RPMI7951 (cell line): Measurements from ENCODE around the gene PRKAR1A. TPM values are rescaled to one million over a fixed set of nuclear protein-coding genes. Genes with fewer than 3 reads are reported as not detected.
"Not testable (repeated sequence)": the region's sequence is repeated elsewhere in the genome, so short reads cannot be mapped to it uniquely, and the experiment has no call there.

Experiments
- DNase-seq: peaks from one replicate; pipeline ENCODE4 v3.0.0-alpha.2; 2012; ENCODE audit warnings: low read depth
- total RNA-seq: library from RNA; depleted of rRNA; stranded (reverse); fragments of >200 nt; shearing (Covaris generic); gene quantifications from 2 replicates; pipeline ENCODE4 v1.2.3, GENCODE V29; 2014

Gene PRKAR1A
- total RNA-seq, 1 experiment from 2014 or later = 208 TPM

DNA sequence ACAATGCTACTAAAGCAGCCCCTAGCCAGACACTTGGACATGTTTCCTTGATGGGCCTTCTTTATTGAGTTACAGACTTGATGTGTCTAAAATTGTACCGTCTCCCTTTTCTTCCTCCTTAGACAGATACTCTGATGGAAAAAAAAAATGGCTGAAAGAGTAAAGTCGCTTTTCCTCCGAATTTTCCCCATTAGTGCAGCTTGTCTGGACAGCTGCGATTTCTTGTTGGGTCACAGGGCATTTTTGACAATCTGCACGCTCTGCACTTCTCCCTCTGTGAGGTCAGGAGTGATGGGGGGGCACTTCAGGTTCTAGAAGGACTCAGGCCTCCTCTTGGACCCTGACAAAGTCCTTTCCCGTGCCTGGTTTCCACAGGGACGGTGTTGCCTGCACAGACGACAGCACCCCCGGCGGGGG, 968 bp upstream of the PRKAR1A start:
- no peak for DNase-seq

DNA sequence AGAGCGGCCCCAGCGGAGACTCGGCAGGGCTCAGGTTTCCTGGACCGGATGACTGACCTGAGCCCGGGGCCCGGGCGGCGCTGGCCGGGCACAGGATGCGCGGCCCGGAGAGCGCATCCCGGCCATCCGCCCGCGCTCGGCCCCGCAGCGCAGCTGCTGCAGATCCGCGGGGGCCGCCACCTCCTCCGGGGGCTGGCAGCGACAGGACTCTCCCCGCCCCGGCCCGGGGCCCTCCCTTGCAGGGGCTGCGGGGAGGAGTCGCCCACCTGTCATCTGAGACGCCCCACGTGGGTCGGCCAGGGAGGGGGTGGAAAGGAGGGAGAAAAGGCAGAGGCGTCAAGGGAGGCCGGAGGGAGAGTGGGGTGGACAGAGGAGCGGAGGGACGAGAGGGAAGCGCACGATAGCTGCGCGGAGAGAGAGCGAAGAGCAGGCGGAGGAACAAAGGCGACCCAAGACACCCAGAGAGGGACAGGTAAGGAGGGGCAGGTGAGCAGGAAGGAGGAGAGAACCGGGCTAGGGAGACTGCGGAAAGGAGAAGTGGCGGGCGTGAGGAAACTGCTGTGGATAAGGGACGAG, 471 bp upstream of the PRKAR1A start:
- peak; percentile 86 for DNase-seq

DNA sequence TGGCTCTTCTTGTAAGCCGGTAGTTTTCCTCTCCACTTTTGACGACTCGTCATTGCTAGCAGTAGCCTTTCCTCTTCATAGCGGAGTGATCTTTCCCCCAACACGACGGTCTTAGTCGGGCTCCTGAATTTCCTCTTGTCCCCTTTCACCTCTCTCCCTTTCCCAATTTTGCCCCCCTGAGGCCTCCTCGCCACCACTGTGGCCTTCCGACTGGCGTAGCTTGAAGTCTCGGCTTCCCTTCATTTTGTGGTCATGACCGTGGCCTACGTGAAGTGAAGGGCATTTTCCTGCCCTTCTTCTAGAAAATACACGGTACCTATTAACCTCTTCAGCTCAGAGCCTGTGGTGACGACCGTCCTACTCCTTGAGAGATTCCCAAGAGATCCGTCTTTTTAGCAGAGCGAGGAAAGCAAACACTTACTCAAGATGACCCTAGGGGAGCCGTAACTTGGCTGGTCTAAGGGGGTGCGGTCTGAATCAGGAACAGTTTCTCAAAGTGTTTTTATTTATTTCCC, 787 bp downstream of the PRKAR1A start:
- DNase-seq = peak; percentile 51

GRCh38 chr17:68513932-68514331, 1.7 kb downstream of the PRKAR1A start:
- no peak for DNase-seq

DNA sequence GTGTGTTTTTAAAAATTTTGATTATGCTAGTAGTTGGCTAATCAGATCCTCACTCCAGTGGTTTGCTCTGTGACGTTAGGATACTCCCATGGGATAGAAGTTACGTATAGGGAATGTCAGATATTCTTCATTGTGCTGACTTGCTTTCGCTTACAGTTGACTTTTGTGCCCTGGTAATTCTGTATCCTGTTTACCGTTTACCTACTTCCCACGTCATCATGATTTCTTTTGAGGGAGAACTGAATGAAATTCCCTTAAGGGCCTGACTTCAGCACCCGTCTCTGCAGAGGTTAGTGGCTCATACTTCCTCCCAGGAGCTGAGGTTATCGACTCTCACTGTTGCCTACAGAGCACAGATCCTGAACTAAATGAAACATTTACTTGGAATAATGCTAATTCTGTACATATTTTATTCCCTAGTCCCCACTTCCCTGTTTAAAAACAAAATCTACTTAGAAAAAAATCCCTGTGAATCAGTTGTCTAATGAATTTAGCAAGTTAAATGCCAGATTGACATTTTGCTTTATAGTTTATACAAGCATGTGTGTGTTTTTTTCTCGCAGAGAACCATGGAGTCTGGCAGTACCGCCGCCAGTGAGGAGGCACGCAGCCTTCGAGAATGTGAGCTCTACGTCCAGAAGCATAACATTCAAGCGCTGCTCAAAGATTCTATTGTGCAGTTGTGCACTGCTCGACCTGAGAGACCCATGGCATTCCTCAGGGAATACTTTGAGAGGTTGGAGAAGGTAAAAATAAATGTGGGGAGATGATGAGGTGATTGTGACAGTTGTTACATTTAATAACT, 2.8 kb downstream of the PRKAR1A start:
- peak; percentile 47 for DNase-seq

DNA sequence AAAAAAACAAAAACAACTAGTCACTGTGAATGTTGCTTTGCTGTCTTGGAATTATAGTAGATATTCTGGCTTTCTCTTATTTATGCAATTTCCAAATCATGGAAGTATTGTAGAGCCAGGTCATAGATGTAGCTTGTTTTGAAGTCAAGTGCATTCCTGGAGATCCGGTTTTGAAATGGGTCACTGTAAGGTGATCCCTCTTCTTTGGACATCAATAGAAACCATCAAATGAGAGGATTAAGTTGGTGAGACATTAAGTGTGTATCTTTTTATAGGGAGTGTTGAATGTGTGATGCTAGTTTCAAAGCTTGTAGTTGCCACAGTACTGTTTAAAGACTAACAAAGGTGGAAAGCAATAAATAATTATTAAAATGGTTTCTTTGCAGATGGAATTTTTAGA, 4.5 kb downstream of the PRKAR1A start:
- no peak for DNase-seq

GRCh38 chr17:68517605-68518004, 5.4 kb downstream of the PRKAR1A start:
- not testable (repeated sequence) for DNase-seq

DNA sequence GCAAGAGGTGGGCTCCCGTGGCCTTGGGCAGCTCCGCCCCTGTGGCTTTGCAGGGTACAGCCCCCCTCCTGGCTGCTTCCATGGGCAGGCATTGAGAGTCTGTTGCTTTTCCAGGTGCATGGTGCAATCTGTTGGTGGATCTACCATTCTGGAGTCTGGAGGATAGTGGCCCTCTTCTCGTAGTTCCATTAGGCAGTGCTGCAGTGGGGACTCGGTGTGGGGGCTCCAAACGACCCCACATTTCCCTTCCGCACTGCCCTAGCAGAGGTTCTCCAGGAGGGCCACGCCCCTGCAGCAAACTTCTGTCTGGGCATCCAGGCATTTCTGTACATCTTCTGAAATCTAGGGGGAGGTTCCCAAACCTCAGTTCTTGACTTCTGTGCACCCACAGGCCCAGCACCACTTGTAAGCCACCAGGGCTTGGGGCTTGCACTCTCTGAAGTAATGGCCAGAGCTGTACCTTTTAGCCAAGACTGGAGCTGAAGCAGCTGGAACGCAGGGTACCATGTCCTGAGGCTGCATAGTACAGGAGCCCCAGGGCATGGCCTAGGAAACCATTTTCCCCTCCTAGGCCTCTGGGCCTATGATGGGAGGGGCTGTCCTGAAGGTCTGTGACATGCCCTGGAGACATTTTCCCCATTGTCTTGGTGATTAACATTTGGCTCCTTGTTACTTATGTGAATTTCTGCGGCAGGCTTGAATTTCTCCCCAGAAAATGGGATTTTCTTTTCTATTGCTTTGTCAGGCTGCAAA, 6.0 kb downstream of the PRKAR1A start:
- no peak for DNase-seq

GRCh38 chr17:68519051-68519450, 6.8 kb downstream of the PRKAR1A start:
- DNase-seq = not testable (repeated sequence)

- no peak for DNase-seq
Observed at GRCh38 chr17:68519911-68520310, 7.7 kb downstream of the PRKAR1A start.

GRCh38 chr17:68522266-68522665, 10.0 kb downstream of the PRKAR1A start:
- DNase-seq = no peak

DNA sequence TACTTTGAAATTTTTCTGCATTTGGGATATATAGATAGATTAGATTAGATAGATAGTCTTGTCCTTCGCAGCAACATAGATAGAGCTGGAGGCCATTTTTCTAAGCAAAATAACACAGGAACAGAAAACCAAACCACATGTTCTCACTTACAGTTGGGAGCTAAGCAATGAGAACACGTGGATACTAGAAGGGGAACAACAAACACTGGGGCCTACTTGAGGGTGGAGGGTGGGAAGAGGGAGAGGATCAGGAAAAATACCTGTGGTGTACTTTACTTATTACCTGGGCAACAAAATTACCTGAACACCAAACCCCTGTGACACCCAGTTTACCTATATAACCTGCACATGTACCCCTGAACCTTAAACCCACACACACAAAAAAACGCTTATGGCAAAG, 14.3 kb downstream of the PRKAR1A start:
- DNase-seq = no peak

- no peak for DNase-seq
Observed at GRCh38 chr17:68527314-68527713, 15.1 kb downstream of the PRKAR1A start.

GRCh38 chr17:68531252-68531651, 19.0 kb downstream of the PRKAR1A start:
- no peak for DNase-seq

GRCh38 chr17:68532826-68533225, 20.6 kb downstream of the PRKAR1A start:
- no peak for DNase-seq

GRCh38 chr17:68533887-68534694, 21.9 kb downstream of the PRKAR1A start:
- DNase-seq = peak; percentile 47

GRCh38 chr17:68534695-68535088, 22.5 kb downstream of the PRKAR1A start:
- no peak for DNase-seq

- no peak for DNase-seq
Observed at GRCh38 chr17:68535922-68536321, 23.7 kb downstream of the PRKAR1A start.

DNA sequence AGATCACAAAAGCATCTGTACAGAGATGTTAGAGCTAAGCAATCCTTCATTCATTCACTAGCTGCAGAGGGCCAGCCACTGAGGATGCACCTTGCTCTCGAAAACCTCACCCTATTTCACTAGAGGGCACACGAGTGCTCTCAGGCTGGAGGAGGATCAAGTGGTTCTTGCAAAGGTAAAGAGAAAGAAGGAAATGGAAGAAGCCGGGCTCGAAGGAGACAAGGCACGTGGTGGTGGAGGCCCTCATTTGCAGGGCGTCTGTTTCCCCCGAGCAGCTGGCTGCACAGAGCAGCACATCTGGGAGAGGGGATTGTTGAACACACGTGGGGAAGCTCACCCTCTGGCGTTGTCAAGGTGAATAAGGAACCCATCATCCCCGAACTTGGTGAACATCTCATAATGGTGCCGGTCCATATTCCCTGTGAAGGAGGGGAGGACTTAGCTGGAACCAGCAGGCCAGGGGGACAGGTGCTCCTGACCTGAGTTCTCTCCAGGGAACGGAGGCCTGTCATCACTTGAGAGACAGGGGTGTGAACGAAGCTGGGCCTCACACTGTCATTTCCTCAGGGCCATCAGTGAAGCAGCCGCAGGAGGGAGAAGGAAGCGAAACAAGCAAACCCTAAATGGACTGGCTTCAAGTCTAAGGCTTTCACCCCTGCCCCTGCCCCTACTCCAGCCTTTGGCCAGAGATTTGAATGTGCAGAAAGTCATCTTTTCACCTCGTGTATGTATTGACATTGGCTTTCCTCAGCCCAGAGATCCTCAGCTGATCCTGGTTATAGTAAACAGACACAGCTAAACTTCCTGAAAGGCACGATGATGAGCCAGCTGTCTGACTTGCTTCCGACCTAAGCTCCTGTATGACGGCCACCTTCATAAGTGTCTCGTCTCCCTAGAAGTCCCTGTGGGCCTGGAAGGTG, 27.6 kb downstream of the PRKAR1A start:
- DNase-seq = no peak

DNA sequence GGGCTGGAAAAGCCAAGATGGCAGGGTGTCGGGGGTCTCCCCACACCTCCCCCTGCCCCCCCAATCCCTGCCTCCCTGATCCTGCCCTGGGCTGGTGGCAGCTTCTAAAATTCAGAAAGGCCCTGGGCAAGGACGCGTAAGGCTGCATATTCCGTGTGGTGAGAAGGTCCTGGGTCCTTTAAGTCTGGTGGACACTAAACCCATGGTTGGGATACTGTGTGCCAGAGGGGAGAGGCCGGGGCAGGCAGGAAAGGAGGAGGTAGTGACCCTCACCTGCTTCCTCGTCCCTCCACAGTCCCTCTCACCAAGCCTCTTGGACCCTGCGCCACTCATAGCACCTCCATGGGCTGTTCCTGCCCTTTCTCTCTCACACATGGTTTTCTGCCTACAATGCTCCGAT, 28.8 kb downstream of the PRKAR1A start:
- no peak for DNase-seq

DNA sequence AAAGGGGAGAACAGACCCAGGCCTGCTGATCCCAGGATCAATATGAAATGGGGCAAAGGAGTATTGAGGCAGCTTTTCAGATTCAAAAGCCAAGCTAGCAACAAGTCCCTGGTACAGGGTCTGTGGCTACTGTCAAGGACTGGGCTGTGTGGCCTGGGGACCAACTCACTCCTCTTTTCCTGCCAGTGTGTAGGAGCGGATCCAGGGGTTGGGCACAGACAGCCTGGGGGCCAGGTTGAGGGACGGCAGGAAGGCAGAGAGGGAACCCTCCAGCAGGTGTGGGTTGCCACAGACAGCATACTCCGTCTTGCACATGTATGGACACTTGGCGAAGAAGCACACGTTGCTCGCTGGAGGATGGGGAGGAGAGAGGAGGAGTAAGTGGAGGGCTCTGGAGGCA, 29.6 kb downstream of the PRKAR1A start:
- DNase-seq = no peak
